ENCODE data around the gene MICU2.

Gene MICU2

GRCh38 chr13:21603531-21604448 lies at the start of gene MICU2:
Gene MICU2, minus strand, starts transcription at chr13:21604170. Its CDS starts 22 bp downstream, at chr13:21604148.
- DNase-seq (ENCODE audit: low read depth): peak; percentile 58

- DNase-seq (ENCODE audit: low read depth): no peak
Measured at GRCh38 chr13:21641629-21642028, 37.7 kb upstream of the MICU2 start.

GRCh38 chr13:21639561-21639960 lies 35.6 kb upstream of the MICU2 start:
- no peak for DNase-seq (ENCODE audit: low read depth)

- no peak for DNase-seq (ENCODE audit: low read depth)
Measured at GRCh38 chr13:21638319-21639282, 34.6 kb upstream of the MICU2 start.

GRCh38 chr13:21637296-21637695 lies 33.3 kb upstream of the MICU2 start:
- peak; percentile 23 for DNase-seq (ENCODE audit: low read depth)

GRCh38 chr13:21636656-21637055 lies 32.7 kb upstream of the MICU2 start:
- no peak for DNase-seq (ENCODE audit: low read depth)

- no peak for DNase-seq (ENCODE audit: low read depth)
Measured at GRCh38 chr13:21632196-21632595, 28.2 kb upstream of the MICU2 start.

GRCh38 chr13:21625366-21625765 lies 21.4 kb upstream of the MICU2 start:
- no peak for DNase-seq (ENCODE audit: low read depth)

- no peak for DNase-seq (ENCODE audit: low read depth)
Measured at GRCh38 chr13:21620861-21621260, 16.9 kb upstream of the MICU2 start.

- no peak for DNase-seq (ENCODE audit: low read depth)
Measured at GRCh38 chr13:21619633-21620220, 15.8 kb upstream of the MICU2 start.

- DNase-seq (ENCODE audit: low read depth): no peak
Measured at GRCh38 chr13:21616880-21617279, 12.9 kb upstream of the MICU2 start.

- DNase-seq (ENCODE audit: low read depth): no peak
Measured at GRCh38 chr13:21616205-21616866, 12.4 kb upstream of the MICU2 start.

- no peak for DNase-seq (ENCODE audit: low read depth)
Measured at GRCh38 chr13:21615427-21615826, 11.5 kb upstream of the MICU2 start.

- no peak for DNase-seq (ENCODE audit: low read depth)
Measured at GRCh38 chr13:21613791-21614190, 9.8 kb upstream of the MICU2 start.

GRCh38 chr13:21611385-21611784 lies 7.4 kb upstream of the MICU2 start:
- DNase-seq (ENCODE audit: low read depth): no peak

- DNase-seq (ENCODE audit: low read depth): no peak
Measured at GRCh38 chr13:21610687-21611086, 6.7 kb upstream of the MICU2 start.

- DNase-seq (ENCODE audit: low read depth): no peak
Measured at GRCh38 chr13:21608961-21609360, 5.0 kb upstream of the MICU2 start.

- no peak for DNase-seq (ENCODE audit: low read depth)
Measured at GRCh38 chr13:21606796-21607195, 2.8 kb upstream of the MICU2 start.

GRCh38 chr13:21606251-21606650 lies 2.3 kb upstream of the MICU2 start:
- DNase-seq (ENCODE audit: low read depth): no peak

- no peak for DNase-seq (ENCODE audit: low read depth)
Measured at GRCh38 chr13:21596722-21597121, 7.2 kb downstream of the MICU2 start.

- DNase-seq (ENCODE audit: low read depth): no peak
Measured at GRCh38 chr13:21595546-21595822, 8.5 kb downstream of the MICU2 start.
